ENCODE measurements around the gene EBF4. TPM values are rescaled to one million over a fixed set of nuclear protein-coding genes. Genes with fewer than 3 reads are reported as not detected.

The EBF4 gene
- total RNA-seq, 1 experiment from 2014 or later: 2.7 TPM

DNA sequence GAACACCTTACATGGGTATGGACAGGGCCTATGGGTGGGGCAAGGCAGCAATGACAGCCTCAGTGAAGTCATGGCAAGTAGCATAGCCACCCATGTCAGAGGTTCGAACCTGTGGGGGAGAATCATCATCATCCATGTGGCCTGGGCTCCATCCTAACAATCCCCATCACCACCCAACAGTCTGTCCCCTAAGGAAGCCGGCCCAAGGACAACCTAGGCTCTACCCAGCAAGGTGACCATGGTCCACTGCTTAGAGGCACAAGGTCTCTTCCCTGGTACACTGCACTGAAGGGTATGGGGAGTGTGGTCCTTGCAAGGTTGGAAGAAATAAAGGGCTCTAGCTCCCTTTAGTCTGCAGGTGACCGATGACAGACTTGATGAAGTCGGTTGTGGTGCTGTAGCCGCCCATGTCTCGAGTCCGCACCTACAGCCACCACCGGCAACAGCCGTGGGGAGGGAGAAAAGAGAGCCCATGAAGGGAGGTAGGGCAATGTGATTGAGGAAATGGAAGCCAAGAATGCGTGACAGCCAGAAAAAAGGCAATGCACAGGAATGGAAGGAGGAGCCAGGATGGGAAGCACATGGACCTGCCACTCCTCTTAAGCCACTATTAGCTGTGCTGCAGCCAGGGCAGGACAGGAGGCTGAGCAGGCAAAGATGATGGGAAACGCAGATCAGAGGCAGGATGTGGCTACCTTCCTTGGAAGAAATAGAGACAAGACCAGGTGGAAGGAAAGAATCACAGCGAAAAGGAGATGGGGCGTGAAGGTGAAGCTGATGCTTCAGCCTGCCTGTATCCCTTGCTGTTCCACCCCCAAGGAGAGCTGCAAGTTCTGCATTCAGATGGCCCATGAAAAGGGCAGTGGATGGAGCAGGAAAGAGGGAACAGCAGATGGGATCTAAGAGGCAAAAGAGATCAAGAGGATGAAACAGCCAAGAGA, 33.9 kb upstream of the EBF4 start:
- no peak for DNase-seq (ENCODE audit: low spot score)
- H3K4me1 Mint-ChIP-seq: peaks cover 18% of the 10 kb centered on the region
- ChIA-PET POLR2A (no interaction called here), CTCF (interaction anchor here (1.0 kb wide), 1 partner anchor 12 kb away, joined by 4 read pairs; no protein-coding TSS in a partner anchor)
- peak; percentile 57 for ATAC-seq
- no peaks in the 10 kb centered on the region for H3K27me3 Mint-ChIP-seq (ENCODE audit: low read depth)
- no peaks in the 10 kb centered on the region for H3K9me3 Mint-ChIP-seq
- peak overlapping the region; percentile 48; the same call in 1 of the 2 replicates for H3K27ac Mint-ChIP-seq
- H3K4me3 Mint-ChIP-seq: no peak overlapping the region
- peaks cover 93% of the 10 kb centered on the region for H3K36me3 Mint-ChIP-seq
- TF ChIP-seq JUN (CRISPR knock-in tag; IDR thresholded peaks at IDR 0.05) (peak; percentile 12; the same call in 1 of the 2 replicates), IRF2 (CRISPR knock-in tag; IDR thresholded peaks at IDR 0.05; ENCODE audit: borderline replicate concordance, low read depth) (no peak), PRRX2 (CRISPR knock-in tag; IDR thresholded peaks at IDR 0.05) (peak; percentile 87), NR3C1 (CRISPR knock-in tag; conservative IDR thresholded peaks at IDR 0.05; ENCODE audit: low read depth) (no peak), FOXJ3 (CRISPR knock-in tag; IDR thresholded peaks at IDR 0.05; ENCODE audit: borderline replicate concordance) (no peak), ZNF138 (CRISPR knock-in tag; conservative IDR thresholded peaks at IDR 0.05) (no peak), EMX1 (CRISPR knock-in tag; IDR thresholded peaks at IDR 0.05) (peak; percentile 97; the same call in 1 of the 2 replicates), ESRRA (CRISPR knock-in tag; IDR thresholded peaks at IDR 0.05; ENCODE audit: borderline replicate concordance) (no peak), JAZF1 (CRISPR knock-in tag; IDR thresholded peaks at IDR 0.05) (no peak), ETV6 (CRISPR knock-in tag; IDR thresholded peaks at IDR 0.05) (no peak), ZNF219 (CRISPR knock-in tag; IDR thresholded peaks at IDR 0.05; ENCODE audit: borderline replicate concordance) (no peak), OVOL2 (CRISPR knock-in tag; IDR thresholded peaks at IDR 0.05; ENCODE audit: borderline replicate concordance) (no peak), CREB1 (CRISPR knock-in tag; IDR thresholded peaks at IDR 0.05) (no peak; the same call in 1 of the 2 replicates), RELA (CRISPR knock-in tag; IDR thresholded peaks at IDR 0.05; ENCODE audit: borderline replicate concordance) (no peak)
- TF ChIP-seq, protein P1, sequence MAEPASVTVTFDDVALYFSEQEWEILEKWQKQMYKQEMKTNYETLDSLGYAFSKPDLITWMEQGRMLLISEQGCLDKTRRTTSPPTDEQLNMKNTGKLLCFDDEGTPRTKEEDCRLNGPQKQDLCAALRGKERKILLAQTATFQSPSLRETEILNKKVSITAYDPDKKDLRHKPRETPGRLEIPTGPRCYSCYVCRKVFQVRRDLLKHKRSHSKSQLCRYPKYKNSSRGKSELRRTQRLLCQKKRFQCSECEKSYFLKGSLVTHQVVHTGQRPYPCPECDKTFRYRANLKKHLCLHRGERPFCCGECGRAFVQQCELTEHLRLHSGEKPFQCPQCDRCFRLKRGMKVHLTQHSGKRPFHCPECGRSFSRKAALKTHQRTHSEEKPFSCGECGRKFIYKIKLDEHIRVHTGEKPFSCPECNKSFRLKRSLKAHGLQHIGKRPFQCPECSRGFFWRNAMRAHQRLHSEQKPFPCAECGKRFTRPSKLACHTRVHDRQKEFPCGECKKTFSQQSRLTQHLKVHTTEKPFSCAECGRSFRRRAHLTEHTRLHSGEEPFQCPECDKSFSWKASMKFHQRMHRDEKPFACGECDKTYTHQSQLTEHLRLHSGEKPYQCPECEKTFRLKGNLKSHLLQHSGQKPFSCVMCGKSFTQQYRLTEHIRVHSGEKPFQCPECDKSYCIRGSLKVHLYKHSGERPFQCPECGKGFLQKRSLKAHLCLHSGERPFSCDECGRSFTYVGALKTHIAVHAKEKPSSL (CRISPR knock-in tag; conservative IDR thresholded peaks at IDR 0.05): peak; percentile 84; the same call in 1 of the 2 replicates
- TF ChIP-seq, protein P2, sequence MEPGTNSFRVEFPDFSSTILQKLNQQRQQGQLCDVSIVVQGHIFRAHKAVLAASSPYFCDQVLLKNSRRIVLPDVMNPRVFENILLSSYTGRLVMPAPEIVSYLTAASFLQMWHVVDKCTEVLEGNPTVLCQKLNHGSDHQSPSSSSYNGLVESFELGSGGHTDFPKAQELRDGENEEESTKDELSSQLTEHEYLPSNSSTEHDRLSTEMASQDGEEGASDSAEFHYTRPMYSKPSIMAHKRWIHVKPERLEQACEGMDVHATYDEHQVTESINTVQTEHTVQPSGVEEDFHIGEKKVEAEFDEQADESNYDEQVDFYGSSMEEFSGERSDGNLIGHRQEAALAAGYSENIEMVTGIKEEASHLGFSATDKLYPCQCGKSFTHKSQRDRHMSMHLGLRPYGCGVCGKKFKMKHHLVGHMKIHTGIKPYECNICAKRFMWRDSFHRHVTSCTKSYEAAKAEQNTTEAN (CRISPR knock-in tag; IDR thresholded peaks at IDR 0.05): no peak
- TF ChIP-seq, protein P3, sequence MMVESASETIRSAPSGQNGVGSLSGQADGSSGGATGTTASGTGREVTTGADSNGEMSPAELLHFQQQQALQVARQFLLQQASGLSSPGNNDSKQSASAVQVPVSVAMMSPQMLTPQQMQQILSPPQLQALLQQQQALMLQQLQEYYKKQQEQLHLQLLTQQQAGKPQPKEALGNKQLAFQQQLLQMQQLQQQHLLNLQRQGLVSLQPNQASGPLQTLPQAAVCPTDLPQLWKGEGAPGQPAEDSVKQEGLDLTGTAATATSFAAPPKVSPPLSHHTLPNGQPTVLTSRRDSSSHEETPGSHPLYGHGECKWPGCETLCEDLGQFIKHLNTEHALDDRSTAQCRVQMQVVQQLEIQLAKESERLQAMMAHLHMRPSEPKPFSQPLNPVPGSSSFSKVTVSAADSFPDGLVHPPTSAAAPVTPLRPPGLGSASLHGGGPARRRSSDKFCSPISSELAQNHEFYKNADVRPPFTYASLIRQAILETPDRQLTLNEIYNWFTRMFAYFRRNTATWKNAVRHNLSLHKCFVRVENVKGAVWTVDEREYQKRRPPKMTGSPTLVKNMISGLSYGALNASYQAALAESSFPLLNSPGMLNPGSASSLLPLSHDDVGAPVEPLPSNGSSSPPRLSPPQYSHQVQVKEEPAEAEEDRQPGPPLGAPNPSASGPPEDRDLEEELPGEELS (CRISPR knock-in tag; IDR thresholded peaks at IDR 0.05): no peak
- TF ChIP-seq, protein P4, sequence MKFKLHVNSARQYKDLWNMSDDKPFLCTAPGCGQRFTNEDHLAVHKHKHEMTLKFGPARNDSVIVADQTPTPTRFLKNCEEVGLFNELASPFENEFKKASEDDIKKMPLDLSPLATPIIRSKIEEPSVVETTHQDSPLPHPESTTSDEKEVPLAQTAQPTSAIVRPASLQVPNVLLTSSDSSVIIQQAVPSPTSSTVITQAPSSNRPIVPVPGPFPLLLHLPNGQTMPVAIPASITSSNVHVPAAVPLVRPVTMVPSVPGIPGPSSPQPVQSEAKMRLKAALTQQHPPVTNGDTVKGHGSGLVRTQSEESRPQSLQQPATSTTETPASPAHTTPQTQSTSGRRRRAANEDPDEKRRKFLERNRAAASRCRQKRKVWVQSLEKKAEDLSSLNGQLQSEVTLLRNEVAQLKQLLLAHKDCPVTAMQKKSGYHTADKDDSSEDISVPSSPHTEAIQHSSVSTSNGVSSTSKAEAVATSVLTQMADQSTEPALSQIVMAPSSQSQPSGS (CRISPR knock-in tag; IDR thresholded peaks at IDR 0.05; ENCODE audit: borderline replicate concordance, low read depth): no peak
- TF ChIP-seq, protein P5, sequence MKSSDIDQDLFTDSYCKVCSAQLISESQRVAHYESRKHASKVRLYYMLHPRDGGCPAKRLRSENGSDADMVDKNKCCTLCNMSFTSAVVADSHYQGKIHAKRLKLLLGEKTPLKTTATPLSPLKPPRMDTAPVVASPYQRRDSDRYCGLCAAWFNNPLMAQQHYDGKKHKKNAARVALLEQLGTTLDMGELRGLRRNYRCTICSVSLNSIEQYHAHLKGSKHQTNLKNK (CRISPR knock-in tag; IDR thresholded peaks at IDR 0.05): no peak; the same call in 1 of the 2 replicates
- TF ChIP-seq, protein P6, sequence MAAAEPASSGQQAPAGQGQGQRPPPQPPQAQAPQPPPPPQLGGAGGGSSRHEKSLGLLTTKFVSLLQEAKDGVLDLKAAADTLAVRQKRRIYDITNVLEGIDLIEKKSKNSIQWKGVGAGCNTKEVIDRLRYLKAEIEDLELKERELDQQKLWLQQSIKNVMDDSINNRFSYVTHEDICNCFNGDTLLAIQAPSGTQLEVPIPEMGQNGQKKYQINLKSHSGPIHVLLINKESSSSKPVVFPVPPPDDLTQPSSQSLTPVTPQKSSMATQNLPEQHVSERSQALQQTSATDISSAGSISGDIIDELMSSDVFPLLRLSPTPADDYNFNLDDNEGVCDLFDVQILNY (CRISPR knock-in tag; IDR thresholded peaks at IDR 0.05): no peak
- TF ChIP-seq, protein P7, sequence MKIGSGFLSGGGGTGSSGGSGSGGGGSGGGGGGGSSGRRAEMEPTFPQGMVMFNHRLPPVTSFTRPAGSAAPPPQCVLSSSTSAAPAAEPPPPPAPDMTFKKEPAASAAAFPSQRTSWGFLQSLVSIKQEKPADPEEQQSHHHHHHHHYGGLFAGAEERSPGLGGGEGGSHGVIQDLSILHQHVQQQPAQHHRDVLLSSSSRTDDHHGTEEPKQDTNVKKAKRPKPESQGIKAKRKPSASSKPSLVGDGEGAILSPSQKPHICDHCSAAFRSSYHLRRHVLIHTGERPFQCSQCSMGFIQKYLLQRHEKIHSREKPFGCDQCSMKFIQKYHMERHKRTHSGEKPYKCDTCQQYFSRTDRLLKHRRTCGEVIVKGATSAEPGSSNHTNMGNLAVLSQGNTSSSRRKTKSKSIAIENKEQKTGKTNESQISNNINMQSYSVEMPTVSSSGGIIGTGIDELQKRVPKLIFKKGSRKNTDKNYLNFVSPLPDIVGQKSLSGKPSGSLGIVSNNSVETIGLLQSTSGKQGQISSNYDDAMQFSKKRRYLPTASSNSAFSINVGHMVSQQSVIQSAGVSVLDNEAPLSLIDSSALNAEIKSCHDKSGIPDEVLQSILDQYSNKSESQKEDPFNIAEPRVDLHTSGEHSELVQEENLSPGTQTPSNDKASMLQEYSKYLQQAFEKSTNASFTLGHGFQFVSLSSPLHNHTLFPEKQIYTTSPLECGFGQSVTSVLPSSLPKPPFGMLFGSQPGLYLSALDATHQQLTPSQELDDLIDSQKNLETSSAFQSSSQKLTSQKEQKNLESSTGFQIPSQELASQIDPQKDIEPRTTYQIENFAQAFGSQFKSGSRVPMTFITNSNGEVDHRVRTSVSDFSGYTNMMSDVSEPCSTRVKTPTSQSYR (CRISPR knock-in tag; IDR thresholded peaks at IDR 0.05): no peak
- TF ChIP-seq, protein P8, sequence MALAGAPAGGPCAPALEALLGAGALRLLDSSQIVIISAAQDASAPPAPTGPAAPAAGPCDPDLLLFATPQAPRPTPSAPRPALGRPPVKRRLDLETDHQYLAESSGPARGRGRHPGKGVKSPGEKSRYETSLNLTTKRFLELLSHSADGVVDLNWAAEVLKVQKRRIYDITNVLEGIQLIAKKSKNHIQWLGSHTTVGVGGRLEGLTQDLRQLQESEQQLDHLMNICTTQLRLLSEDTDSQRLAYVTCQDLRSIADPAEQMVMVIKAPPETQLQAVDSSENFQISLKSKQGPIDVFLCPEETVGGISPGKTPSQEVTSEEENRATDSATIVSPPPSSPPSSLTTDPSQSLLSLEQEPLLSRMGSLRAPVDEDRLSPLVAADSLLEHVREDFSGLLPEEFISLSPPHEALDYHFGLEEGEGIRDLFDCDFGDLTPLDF (CRISPR knock-in tag; IDR thresholded peaks at IDR 0.05): no peak
